Psoas muscle (tissue), 8 donors: Measurements from ENCODE around the gene ROPN1B. TPM values are rescaled to one million over a fixed set of nuclear protein-coding genes. Genes with fewer than 3 reads are reported as not detected.
"Not testable (repeated sequence)": the region's sequence is repeated elsewhere in the genome, so short reads cannot be mapped to it uniquely, and the experiment has no call there.

Source experiments
- ATAC-seq, 4 donors: fragments of 200-7000 bp; cut with Tn5 transposase; one replicate each; pipeline ENCODE4 v1.9.1; 2020; ENCODE audit warnings: moderate library complexity in 3 of 4, mild to moderate bottlenecking in 2 of 4
- DNase-seq, 2 donors: peaks; one replicate each; pipeline ENCODE4 v3.0.0-alpha.2; 2020
- H3K27ac ChIP-seq: fragments of 200-600 bp; one replicate; pipeline ENCODE4 v1.8.0; 2022
- H3K27me3 ChIP-seq, 3 donors: fragments of 200-600 bp in 1 of 3; one replicate each; pipeline versions ENCODE4 v1.6.1 to v1.8.0; 2013 to 2022; ENCODE audit warnings: low read length in 2 of 3, mild to moderate bottlenecking in 2 of 3, moderate library complexity in 1 of 3; ENCODE audit not compliant: insufficient read depth in 3 of 3
- H3K36me3 ChIP-seq, 2 donors: fragments of 200-600 bp in 1 of 2; one replicate each; pipeline versions ENCODE4 v1.6.1 to v1.8.0; 2013 to 2022; ENCODE audit warnings: low read depth in 1 of 2, mild to moderate bottlenecking in 1 of 2, moderate library complexity in 1 of 2; ENCODE audit not compliant: insufficient read depth in 1 of 2
- H3K4me1 ChIP-seq: fragments of 200-600 bp; one replicate; pipeline ENCODE4 v1.8.0; 2022
- H3K4me3 ChIP-seq: fragments of 200-600 bp; one replicate; pipeline ENCODE4 v1.8.0; 2022; ENCODE audit warnings: mild to moderate bottlenecking
- H3K9me3 ChIP-seq: fragments of 200-600 bp; one replicate; pipeline ENCODE4 v1.8.0; 2022
- WGBS, 3 donors: extraction: QIAGEN DNeasy Blood & Tissue Kit; methylation state at CpG; one replicate each; pipeline versions ENCODE4 v1.1.6 to v1.1.7; 2013; 5-methylcytosine and 5-hydroxymethylcytosine counted together
- intact Hi-C, 2 donors: fragments of 100-400 bp; cut with DNase I; formaldehyde crosslinking; loops; one replicate each; pipeline versions ENCODE4 v1.11.0 to v1.14.2; 2022
- polyA plus RNA-seq, 3 donors: library from polyadenylated mRNA; stranded (reverse); fragments of 200-250 nt; gene quantifications; one replicate each; pipeline ENCODE4 v1.2.3, GENCODE V29; 2013
- total RNA-seq, 4 donors: library from RNA; stranded (reverse); fragmentation: NEBNext Ultra II Directional in 2 of 4; extraction: Animal tissue kit (Norgen Biotek cat#: 25700) in 2 of 4; gene quantifications; one replicate each; pipeline versions ENCODE4 v1.2.1 to v1.2.4, GENCODE V29; 2021 to 2023
- TF ChIP-seq, protein P1 (sequence below): fragments of 200-600 bp; IDR thresholded peaks from one replicate; pipeline ENCODE4 v1.8.0; 2022; ENCODE audit warnings: antibody characterized with exemption
- donor health status: healthy with polysubstance abuse.
- donor health status: DM: no; HTN: no; CAD: no; lungs with moderate emphysema.
- donor health status: Bipolar disorder and iron deficiency.
- donor health status: healthy.
- donor health status: DM: yes; HTN: yes; CAD: no.
- donor health status: DM: no; HTN: no; CAD: no.
- donor health status: DM: no; HTN: no; CAD: no.
- donor health status: DM: yes; HTN: yes; CAD: no.

Gene ROPN1B
- total and polyA plus RNA-seq, 7 donors = 0.13 to 0.46 (median 0.36) TPM; not detected in 2

GRCh38 chr3:125948901-125949300, 20.1 kb upstream of the ROPN1B start:
- 45 to 55% (median 55%) methylated on average over 3 of the region's 3 CpGs for WGBS, 3 donors

GRCh38 chr3:125951176-125951575, 17.8 kb upstream of the ROPN1B start:
- H3K27me3 ChIP-seq, ATAC-seq, H3K9me3 ChIP-seq, H3K27ac ChIP-seq, H3K36me3 ChIP-seq, H3K4me1 ChIP-seq, DNase-seq, intact Hi-C loops, H3K4me3 ChIP-seq: not testable (repeated sequence)
- WGBS, 3 donors = 87 to 93% (median 88%) methylated on average over 3 of the region's 3 CpGs

More at GRCh38 chr3:125948901-125949300, 20.1 kb upstream of the ROPN1B start:
- H3K4me1 ChIP-seq, H3K36me3 ChIP-seq, H3K27ac ChIP-seq, DNase-seq, H3K27me3 ChIP-seq, H3K9me3 ChIP-seq, H3K4me3 ChIP-seq, ATAC-seq, intact Hi-C loops: not testable (repeated sequence)

GRCh38 chr3:125957020-125957419, 12.0 kb upstream of the ROPN1B start:
- H3K4me3 ChIP-seq, ATAC-seq, H3K4me1 ChIP-seq, H3K27ac ChIP-seq, H3K9me3 ChIP-seq, DNase-seq, intact Hi-C loops, H3K36me3 ChIP-seq: not testable (repeated sequence)
- 91 to 98% (median 95%) methylated on average over 4 of the region's 4 CpGs for WGBS, 3 donors
- peaks cover 0 to 25% (median 6%) of the 10 kb centered on the region in 3 donors for H3K27me3 ChIP-seq

- Histone ChIP-seq H3K9me3 (no peaks in the 10 kb centered on the region), H3K4me3 (peak overlapping the region; percentile 43), H3K27me3 (peaks cover 0 to 25% (median 6%) of the 10 kb centered on the region in 3 donors), H3K4me1 (no peaks in the 10 kb centered on the region), H3K27ac (no peak overlapping the region), H3K36me3 (no peaks in the 10 kb centered on the region)
- TF ChIP-seq, protein P1, sequence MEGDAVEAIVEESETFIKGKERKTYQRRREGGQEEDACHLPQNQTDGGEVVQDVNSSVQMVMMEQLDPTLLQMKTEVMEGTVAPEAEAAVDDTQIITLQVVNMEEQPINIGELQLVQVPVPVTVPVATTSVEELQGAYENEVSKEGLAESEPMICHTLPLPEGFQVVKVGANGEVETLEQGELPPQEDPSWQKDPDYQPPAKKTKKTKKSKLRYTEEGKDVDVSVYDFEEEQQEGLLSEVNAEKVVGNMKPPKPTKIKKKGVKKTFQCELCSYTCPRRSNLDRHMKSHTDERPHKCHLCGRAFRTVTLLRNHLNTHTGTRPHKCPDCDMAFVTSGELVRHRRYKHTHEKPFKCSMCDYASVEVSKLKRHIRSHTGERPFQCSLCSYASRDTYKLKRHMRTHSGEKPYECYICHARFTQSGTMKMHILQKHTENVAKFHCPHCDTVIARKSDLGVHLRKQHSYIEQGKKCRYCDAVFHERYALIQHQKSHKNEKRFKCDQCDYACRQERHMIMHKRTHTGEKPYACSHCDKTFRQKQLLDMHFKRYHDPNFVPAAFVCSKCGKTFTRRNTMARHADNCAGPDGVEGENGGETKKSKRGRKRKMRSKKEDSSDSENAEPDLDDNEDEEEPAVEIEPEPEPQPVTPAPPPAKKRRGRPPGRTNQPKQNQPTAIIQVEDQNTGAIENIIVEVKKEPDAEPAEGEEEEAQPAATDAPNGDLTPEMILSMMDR = no peak
- intact Hi-C loops = no loop called here
- DNase-seq = no peak
- WGBS, 3 donors = 3 to 9% (median 7%) methylated on average over 44 to 74 of the region's 75 CpGs
- peak; percentile 36 to 57 (median 48) for ATAC-seq
Measured at GRCh38 chr3:125957674-125958510, 11.1 kb upstream of the ROPN1B start.

DNA sequence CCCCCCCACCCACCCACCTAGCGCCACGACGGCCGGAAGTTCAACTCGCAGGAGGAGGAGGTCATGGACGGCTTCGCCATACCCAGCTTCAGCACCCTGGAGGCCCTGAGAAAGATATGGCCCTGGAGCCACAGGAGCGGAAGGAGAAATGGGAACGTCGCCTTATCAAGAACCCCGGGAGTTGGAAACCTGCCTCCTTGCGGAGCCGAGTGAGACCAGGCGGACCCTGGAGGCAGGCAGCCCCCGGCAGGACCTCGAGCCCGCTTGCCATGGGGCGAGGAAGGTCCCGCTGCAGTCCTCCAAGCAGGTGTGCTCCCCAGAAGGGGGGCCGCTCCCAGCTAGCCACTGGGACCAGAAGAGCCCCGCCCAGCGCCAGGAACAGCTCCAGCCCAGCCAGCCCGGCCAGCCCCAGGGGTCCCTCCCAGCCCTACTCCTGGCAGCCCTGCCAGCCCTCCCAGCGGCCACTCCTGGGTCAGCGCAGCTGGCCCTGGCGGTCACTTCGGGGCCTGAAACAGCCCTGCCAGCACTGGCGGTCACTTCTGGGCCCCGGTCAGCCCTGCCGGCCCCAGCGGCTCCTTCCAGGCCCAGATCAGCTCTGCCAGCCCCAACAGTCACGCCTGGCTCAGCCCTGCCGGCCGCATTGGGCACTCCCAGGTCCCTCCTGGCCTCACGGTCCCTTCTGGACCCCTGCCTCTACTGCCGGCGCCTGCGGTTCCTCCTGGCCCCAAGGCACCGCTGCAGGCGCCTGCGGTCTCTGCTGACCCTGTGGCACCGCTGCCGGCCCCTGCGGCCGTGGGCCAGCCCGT, 10.3 kb upstream of the ROPN1B start:
- Histone ChIP-seq H3K4me1 (no peaks in the 10 kb centered on the region), H3K36me3 (no peaks in the 10 kb centered on the region), H3K27me3 (peaks cover 0 to 25% (median 6%) of the 10 kb centered on the region in 3 donors), H3K9me3 (no peaks in the 10 kb centered on the region), H3K4me3 (peak overlapping the region; percentile 43), H3K27ac (peak overlapping the region; percentile 9)
- intact Hi-C loops = no loop called here
- DNase-seq (peak in 1 of 2 donors; percentile 55), ATAC-seq (peak; percentile 31 to 82 (median 58))
- WGBS, 3 donors = 65 to 72% (median 68%) methylated on average over 38 to 46 of the region's 46 CpGs
- TF ChIP-seq, protein P1 = no peak
